Hepatocyte (in vitro differentiated cells): Measurements from ENCODE around the gene GAS5. TPM values are rescaled to one million over a fixed set of nuclear protein-coding genes. Genes with fewer than 3 reads are reported as not detected.

Source experiments
- DNase-seq: peaks from one replicate; pipeline ENCODE4 v3.0.0-alpha.2; 2016; ENCODE audit warnings: low spot score
- H2AFZ ChIP-seq: fragments of 200-600 bp; sonication (generic); 2 replicates; pipeline ENCODE4 v1.6.0; 2016; ENCODE audit warnings: antibody characterized with exemption, mild to moderate bottlenecking
- H3K27ac ChIP-seq: fragments of 200-600 bp; sonication (generic); 2 replicates; pipeline ENCODE4 v1.5.1; 2016; ENCODE audit warnings: mild to moderate bottlenecking
- H3K27me3 ChIP-seq: fragments of 200-600 bp; sonication (generic); 2 replicates; pipeline ENCODE4 v1.6.1; 2016
- H3K36me3 ChIP-seq: fragments of 200-600 bp; sonication (generic); replicated peaks from 2 replicates; pipeline ENCODE4 v1.5.1; 2016; ENCODE audit warnings: low read depth; ENCODE audit not compliant: insufficient read depth
- H3K4me1 ChIP-seq: fragments of 200-600 bp; sonication (generic); 2 replicates; pipeline ENCODE4 v1.5.1; 2016; ENCODE audit warnings: mild to moderate bottlenecking, moderate library complexity; ENCODE audit not compliant: insufficient read depth
- H3K4me2 ChIP-seq: fragments of 200-600 bp; sonication (generic); 2 replicates; pipeline ENCODE4 v1.6.0; 2016
- H3K4me3 ChIP-seq: fragments of 200-600 bp; sonication (generic); 2 replicates; pipeline ENCODE4 v1.5.1; 2016; ENCODE audit warnings: mild to moderate bottlenecking
- H3K79me2 ChIP-seq: fragments of 200-600 bp; sonication (generic); 2 replicates; pipeline ENCODE4 v1.6.0; 2017; ENCODE audit warnings: mild to moderate bottlenecking
- H3K9me2 ChIP-seq: fragments of 200-600 bp; sonication (generic); replicated peaks from 2 replicates; pipeline ENCODE4 v1.6.0; 2017; ENCODE audit warnings: mild to moderate bottlenecking; ENCODE audit not compliant: insufficient read depth
- H3K9me3 ChIP-seq: fragments of 200-600 bp; sonication (generic); 2 replicates; pipeline ENCODE4 v1.5.1; 2016; ENCODE audit warnings: low read depth, mild to moderate bottlenecking
- H4K20me1 ChIP-seq: fragments of 200-600 bp; sonication (generic); 2 replicates; pipeline ENCODE4 v1.6.0; 2016; ENCODE audit warnings: mild to moderate bottlenecking; ENCODE audit not compliant: insufficient read depth, poor library complexity, severe bottlenecking
- CTCF ChIP-seq: fragments of 200-600 bp; sonication (generic); IDR thresholded peaks from 2 replicates; pipeline ENCODE4 v1.5.1; 2016; ENCODE audit warnings: antibody characterized with exemption, mild to moderate bottlenecking; ENCODE audit not compliant: poor library complexity
- EZH2 ChIP-seq: fragments of 200-600 bp; sonication (generic); IDR thresholded peaks from 2 replicates; pipeline ENCODE4 v1.6.1; 2016; ENCODE audit warnings: antibody characterized with exemption, mild to moderate bottlenecking, borderline replicate concordance
- EZH2phosphoT487 ChIP-seq: fragments of 200-600 bp; sonication (generic); IDR thresholded peaks from one replicate; pipeline ENCODE4 v1.6.1; 2018; ENCODE audit warnings: antibody characterized with exemption, mild to moderate bottlenecking, low read depth, moderate library complexity; ENCODE audit not compliant: unreplicated experiment, severe bottlenecking
- WGBS: methylation state at CpG from one replicate; pipeline ENCODE4 v1.1.6; 2016; ENCODE audit warnings: low lambda C conversion rate; ENCODE audit errors: missing lambda C conversion rate; 5-methylcytosine and 5-hydroxymethylcytosine counted together
- polyA plus RNA-seq: library from polyadenylated mRNA; unstranded; fragments of >200 nt; fragmentation: Nextera tagmentation; extraction: Ambion mirVana; gene quantifications from 2 replicates; pipeline ENCODE4 v1.2.1, GENCODE V29; 2016
- total RNA-seq: library from RNA; depleted of rRNA; stranded (reverse); fragments of >200 nt; gene quantifications from 2 replicates; pipeline ENCODE4 v1.2.3, GENCODE V29; 2014

Gene GAS5
- total and polyA plus RNA-seq, 2 experiments from 2014 or later, result 174 to 495 TPM

- H3K9me3 ChIP-seq, result no peaks in the 10 kb centered on the region
- no peak for TF ChIP-seq EZH2
- no peak for TF ChIP-seq EZH2phosphoT487
- TF ChIP-seq CTCF, result no peak
- 95% methylated on average over 5 of the region's 5 CpGs for WGBS
- H3K4me3 ChIP-seq, result no peak overlapping the region
- H3K79me2 ChIP-seq, result peaks cover 3% of the 10 kb centered on the region
- no peak overlapping the region for H3K4me2 ChIP-seq
- H3K27me3 ChIP-seq, result no peaks in the 10 kb centered on the region
- H3K4me1 ChIP-seq, result no peaks in the 10 kb centered on the region
- no peak overlapping the region for H3K27ac ChIP-seq
- no peak for DNase-seq
- no peaks in the 10 kb centered on the region for H3K9me2 ChIP-seq
- H2AFZ ChIP-seq, result no peak overlapping the region
- no peaks in the 10 kb centered on the region for H4K20me1 ChIP-seq
- H3K36me3 ChIP-seq, result no peaks in the 10 kb centered on the region
Observed at GRCh38 chr1:173876732-173877131, 8.9 kb upstream of the GAS5 start.

GRCh38 chr1:173871500-173871899 is 3.7 kb upstream of the GAS5 start:
- no peak for DNase-seq
- Histone ChIP-seq H3K4me2 (no peak overlapping the region), H3K27me3 (no peaks in the 10 kb centered on the region), H4K20me1 (peaks cover 6% of the 10 kb centered on the region), H3K79me2 (peaks cover 16% of the 10 kb centered on the region), H3K4me3 (no peak overlapping the region), H3K9me2 (no peaks in the 10 kb centered on the region), H3K9me3 (no peaks in the 10 kb centered on the region), H3K27ac (no peak overlapping the region), H2AFZ (no peak overlapping the region), H3K36me3 (no peaks in the 10 kb centered on the region), H3K4me1 (peaks cover 4% of the 10 kb centered on the region)
- TF ChIP-seq EZH2 (no peak), CTCF (no peak), EZH2phosphoT487 (no peak)
- WGBS, result 95% methylated on average over 2 of the region's 2 CpGs

GRCh38 chr1:173871091-173871490 is 3.3 kb upstream of the GAS5 start:
- TF ChIP-seq EZH2 (no peak), CTCF (no peak), EZH2phosphoT487 (no peak)
- H4K20me1 ChIP-seq, result peaks cover 10% of the 10 kb centered on the region
- H3K9me3 ChIP-seq, result no peaks in the 10 kb centered on the region
- H3K4me2 ChIP-seq, result no peak overlapping the region
- H3K4me1 ChIP-seq, result peaks cover 4% of the 10 kb centered on the region
- WGBS, result 83% methylated on average over 5 of the region's 5 CpGs
- no peak overlapping the region for H2AFZ ChIP-seq
- no peak for DNase-seq
- no peak overlapping the region for H3K27ac ChIP-seq
- no peaks in the 10 kb centered on the region for H3K27me3 ChIP-seq
- no peaks in the 10 kb centered on the region for H3K9me2 ChIP-seq
- peaks cover 21% of the 10 kb centered on the region for H3K79me2 ChIP-seq
- no peak overlapping the region for H3K4me3 ChIP-seq
- no peaks in the 10 kb centered on the region for H3K36me3 ChIP-seq
